Nephron progenitor cell (in vitro differentiated cells): ENCODE results near the gene NEU2.

Experiments used
- DNase-seq: peaks from one replicate; pipeline ENCODE4 v3.0.0; 2021
- H3K27ac Mint-ChIP-seq: 2 replicates; pipeline ENCODE4 v1.8.0; 2021; ENCODE audit warnings: mild to moderate bottlenecking, moderate library complexity, mixed read lengths
- H3K27me3 Mint-ChIP-seq: 2 replicates; pipeline ENCODE4 v1.8.0; 2021; ENCODE audit warnings: mild to moderate bottlenecking, low read depth, mixed read lengths; ENCODE audit not compliant: poor library complexity
- H3K36me3 Mint-ChIP-seq: 2 replicates; pipeline ENCODE4 v1.8.0; 2021; ENCODE audit warnings: low read depth, mixed read lengths
- H3K4me1 Mint-ChIP-seq: 2 replicates; pipeline ENCODE4 v1.8.0; 2021; ENCODE audit warnings: mixed read lengths
- H3K4me3 Mint-ChIP-seq: 2 replicates; pipeline ENCODE4 v1.8.0; 2021; ENCODE audit warnings: mild to moderate bottlenecking, moderate library complexity, mixed read lengths
- H3K9me3 Mint-ChIP-seq: 2 replicates; pipeline ENCODE4 v1.8.0; 2021; ENCODE audit warnings: mild to moderate bottlenecking, moderate library complexity, mixed read lengths
- TF ChIP-seq, protein P1 (sequence below): fragments of 200-600 bp; sonication (generic); IDR thresholded peaks from 2 replicates; pipeline ENCODE4 v1.5.0; 2021; ENCODE audit warnings: antibody characterized with exemption

NEU2 gene

DNA sequence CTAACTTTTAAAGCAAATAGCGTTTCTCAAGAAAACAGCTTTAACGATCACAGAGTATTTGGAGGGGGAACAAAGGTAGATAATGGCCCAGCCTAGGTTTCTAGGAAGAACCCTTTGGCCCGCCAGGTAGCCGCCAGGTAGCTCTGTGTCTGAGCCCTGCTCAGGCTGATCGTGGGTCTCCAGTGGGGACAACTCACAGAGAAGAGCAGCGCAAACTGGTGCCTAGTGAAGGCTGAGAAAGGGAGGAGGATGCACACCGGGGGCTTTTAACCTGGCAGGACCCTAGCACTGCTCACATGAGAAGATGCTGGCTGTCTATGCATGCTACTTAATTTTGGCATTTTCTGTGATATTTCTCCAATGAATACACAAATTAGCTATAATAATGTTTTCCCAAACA lies 25.2 kb upstream of the NEU2 start:
- Mint-ChIP-seq H3K36me3 (no peaks in the 10 kb centered on the region), H3K4me3 (no peak overlapping the region), H3K27ac (no peak overlapping the region), H3K9me3 (no peaks in the 10 kb centered on the region), H3K27me3 (peaks cover 12% of the 10 kb centered on the region), H3K4me1 (peaks cover 20% of the 10 kb centered on the region)
- TF ChIP-seq, protein P1, sequence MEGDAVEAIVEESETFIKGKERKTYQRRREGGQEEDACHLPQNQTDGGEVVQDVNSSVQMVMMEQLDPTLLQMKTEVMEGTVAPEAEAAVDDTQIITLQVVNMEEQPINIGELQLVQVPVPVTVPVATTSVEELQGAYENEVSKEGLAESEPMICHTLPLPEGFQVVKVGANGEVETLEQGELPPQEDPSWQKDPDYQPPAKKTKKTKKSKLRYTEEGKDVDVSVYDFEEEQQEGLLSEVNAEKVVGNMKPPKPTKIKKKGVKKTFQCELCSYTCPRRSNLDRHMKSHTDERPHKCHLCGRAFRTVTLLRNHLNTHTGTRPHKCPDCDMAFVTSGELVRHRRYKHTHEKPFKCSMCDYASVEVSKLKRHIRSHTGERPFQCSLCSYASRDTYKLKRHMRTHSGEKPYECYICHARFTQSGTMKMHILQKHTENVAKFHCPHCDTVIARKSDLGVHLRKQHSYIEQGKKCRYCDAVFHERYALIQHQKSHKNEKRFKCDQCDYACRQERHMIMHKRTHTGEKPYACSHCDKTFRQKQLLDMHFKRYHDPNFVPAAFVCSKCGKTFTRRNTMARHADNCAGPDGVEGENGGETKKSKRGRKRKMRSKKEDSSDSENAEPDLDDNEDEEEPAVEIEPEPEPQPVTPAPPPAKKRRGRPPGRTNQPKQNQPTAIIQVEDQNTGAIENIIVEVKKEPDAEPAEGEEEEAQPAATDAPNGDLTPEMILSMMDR, result no peak
- no peak for DNase-seq

DNA sequence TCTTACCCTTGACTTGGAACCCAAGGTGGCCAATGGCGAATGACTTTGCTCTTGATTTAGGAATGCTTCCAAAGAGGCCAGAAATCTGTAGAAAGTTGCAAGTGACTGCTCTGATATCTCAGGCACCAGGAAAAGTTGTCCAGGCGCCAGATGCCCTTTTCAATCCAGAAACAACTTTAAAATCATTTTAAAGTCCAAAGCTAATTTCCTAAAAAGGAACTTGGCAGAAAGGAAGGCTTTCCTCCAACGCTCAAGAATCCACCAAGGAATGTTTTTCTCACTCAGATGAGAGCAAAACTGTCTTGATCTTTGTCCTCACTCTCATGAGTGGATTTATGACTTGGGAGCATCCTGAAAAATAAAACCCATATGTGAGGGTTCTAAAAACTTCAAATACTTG lies 24.7 kb upstream of the NEU2 start:
- H3K27ac Mint-ChIP-seq, result no peak overlapping the region
- H3K4me3 Mint-ChIP-seq, result no peak overlapping the region
- H3K9me3 Mint-ChIP-seq, result no peaks in the 10 kb centered on the region
- no peaks in the 10 kb centered on the region for H3K36me3 Mint-ChIP-seq
- peaks cover 12% of the 10 kb centered on the region for H3K27me3 Mint-ChIP-seq
- H3K4me1 Mint-ChIP-seq, result peaks cover 24% of the 10 kb centered on the region
- TF ChIP-seq, protein P1, result no peak
- no peak for DNase-seq

DNA sequence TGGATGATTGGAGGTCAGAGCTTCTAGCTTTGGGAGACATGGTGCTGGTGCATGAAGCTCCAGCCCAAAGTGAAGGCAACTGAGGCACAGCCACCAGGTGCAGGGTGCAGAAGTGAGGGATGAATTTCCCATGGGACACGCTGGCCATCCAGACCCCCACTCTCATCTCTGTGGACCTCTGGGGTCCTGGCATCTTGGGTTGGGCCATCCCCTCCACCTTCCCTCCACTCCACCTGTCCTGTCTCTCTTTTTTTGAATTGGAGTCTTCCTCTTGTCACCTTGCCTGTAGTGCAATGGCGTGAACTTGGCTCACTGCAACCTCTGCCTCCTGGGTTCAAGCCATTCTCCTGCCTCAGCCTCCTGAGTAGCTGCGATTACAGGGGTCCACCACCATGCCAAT lies 22.8 kb upstream of the NEU2 start:
- Mint-ChIP-seq H3K27me3 (peaks cover 6% of the 10 kb centered on the region), H3K4me3 (no peak overlapping the region), H3K27ac (no peak overlapping the region)

DNA sequence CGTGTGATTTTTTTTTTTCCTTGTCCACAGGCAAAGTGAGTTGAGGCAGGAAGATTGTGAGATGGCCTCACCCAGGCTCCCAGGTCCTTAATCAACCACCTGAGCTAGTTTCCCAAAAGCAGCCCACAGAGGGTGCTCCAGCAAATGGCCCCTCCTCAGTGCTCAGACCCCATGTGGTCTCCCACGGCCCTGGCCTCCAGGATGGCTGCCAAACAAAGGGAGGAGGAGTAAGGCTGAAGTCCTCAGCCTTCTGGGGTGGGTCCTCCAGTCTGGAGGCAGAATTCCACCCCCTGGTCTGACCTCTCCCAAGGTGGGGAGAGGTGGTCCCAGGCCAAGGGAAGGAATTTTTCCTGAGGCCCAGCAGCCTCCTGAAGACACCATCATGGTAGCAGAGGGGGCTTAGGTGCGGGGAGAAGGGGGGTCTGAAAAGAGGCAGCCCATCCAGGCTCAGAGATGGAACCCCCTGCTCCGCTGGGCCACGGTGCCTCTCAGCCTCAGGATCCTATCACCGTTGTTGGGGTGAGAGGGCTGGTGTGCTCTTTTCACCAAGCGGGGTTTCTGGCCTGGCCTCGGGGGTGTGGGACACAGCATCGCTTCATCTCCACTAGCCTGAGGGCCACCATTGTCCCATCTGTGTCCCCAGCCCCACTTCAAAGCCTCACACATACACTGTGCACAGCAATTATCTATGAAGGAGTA lies 21.8 kb upstream of the NEU2 start:
- no peak for DNase-seq

More for the DNA sequence above, 22.8 kb upstream of the NEU2 start:
- TF ChIP-seq, protein P1, result no peak
- Mint-ChIP-seq H3K36me3 (no peaks in the 10 kb centered on the region), H3K9me3 (no peaks in the 10 kb centered on the region), H3K4me1 (peaks cover 22% of the 10 kb centered on the region)
- DNase-seq, result no peak

DNA sequence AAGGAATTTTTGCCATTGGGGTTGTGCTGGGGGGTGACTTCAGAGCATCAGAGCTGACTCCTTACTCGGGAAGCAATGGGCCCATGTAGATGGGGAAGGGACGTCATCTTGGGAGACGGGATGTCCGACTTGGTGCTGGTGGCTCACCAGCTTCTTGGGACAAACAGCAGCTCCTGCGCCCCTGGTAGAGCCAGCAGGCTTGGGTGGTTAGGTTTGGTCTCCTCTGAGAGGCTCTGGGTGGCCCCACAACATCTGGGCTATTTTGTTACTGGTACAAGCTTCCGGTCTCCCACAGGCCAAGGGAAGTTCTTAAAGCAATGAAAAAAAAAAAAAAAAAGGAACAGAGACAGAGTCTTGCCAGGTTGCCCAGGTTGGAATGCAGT lies 21.2 kb upstream of the NEU2 start:
- Mint-ChIP-seq H3K36me3 (no peaks in the 10 kb centered on the region), H3K4me3 (no peak overlapping the region), H3K9me3 (no peaks in the 10 kb centered on the region), H3K27me3 (peaks cover 11% of the 10 kb centered on the region), H3K4me1 (peaks cover 22% of the 10 kb centered on the region), H3K27ac (no peak overlapping the region)
- TF ChIP-seq, protein P1, result no peak
- no peak for DNase-seq

More for the DNA sequence above, 21.8 kb upstream of the NEU2 start:
- TF ChIP-seq, protein P1, result no peak
- Mint-ChIP-seq H3K27ac (no peak overlapping the region), H3K4me1 (peaks cover 22% of the 10 kb centered on the region), H3K27me3 (peaks cover 11% of the 10 kb centered on the region), H3K36me3 (no peaks in the 10 kb centered on the region), H3K9me3 (no peaks in the 10 kb centered on the region), H3K4me3 (no peak overlapping the region)

DNA sequence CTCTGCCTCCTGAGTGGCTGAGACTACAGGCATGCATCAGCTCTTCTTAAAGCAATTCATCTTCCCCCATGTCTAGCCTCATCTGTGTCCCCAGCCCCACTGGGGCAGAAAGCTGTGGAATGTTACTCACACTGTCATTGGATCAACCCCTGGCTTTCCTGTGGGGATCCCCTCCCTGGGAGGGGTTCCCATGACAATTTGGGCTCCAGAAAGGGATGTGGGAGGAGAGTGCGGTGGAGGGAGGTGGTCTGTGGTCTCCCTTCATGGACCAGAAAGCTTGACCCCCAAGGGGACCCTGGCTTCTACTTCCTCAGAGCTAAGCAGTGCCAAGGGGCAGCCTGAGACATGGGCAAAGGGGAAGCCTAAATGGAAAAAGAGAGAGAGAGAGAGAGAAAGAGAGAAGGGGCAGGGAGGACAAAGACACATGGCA lies 20.8 kb upstream of the NEU2 start:
- TF ChIP-seq, protein P1, result no peak
- Mint-ChIP-seq H3K27me3 (peaks cover 7% of the 10 kb centered on the region), H3K36me3 (no peaks in the 10 kb centered on the region), H3K4me3 (no peak overlapping the region), H3K27ac (no peak overlapping the region), H3K9me3 (no peaks in the 10 kb centered on the region), H3K4me1 (peaks cover 22% of the 10 kb centered on the region)
- DNase-seq, result no peak
